DOHH2 (cell line): ENCODE data around the gene ARL15.

Experiments used
- EZH2phosphoT487 ChIP-seq: fragments of 200-600 bp; sonication (generic); IDR thresholded peaks from 2 replicates; pipeline ENCODE4 v1.6.1; 2017; ENCODE audit warnings: borderline replicate concordance, mild to moderate bottlenecking, antibody characterized with exemption, low read length, moderate library complexity, mixed read lengths
- TF ChIP-seq, protein P1 (sequence below): fragments of 200-600 bp; sonication (generic); IDR thresholded peaks from one replicate; pipeline ENCODE4 v1.5.1; 2014; ENCODE audit warnings: antibody characterized with exemption, mild to moderate bottlenecking, low read depth, low read length; ENCODE audit not compliant: poor library complexity, severe bottlenecking

DNA sequence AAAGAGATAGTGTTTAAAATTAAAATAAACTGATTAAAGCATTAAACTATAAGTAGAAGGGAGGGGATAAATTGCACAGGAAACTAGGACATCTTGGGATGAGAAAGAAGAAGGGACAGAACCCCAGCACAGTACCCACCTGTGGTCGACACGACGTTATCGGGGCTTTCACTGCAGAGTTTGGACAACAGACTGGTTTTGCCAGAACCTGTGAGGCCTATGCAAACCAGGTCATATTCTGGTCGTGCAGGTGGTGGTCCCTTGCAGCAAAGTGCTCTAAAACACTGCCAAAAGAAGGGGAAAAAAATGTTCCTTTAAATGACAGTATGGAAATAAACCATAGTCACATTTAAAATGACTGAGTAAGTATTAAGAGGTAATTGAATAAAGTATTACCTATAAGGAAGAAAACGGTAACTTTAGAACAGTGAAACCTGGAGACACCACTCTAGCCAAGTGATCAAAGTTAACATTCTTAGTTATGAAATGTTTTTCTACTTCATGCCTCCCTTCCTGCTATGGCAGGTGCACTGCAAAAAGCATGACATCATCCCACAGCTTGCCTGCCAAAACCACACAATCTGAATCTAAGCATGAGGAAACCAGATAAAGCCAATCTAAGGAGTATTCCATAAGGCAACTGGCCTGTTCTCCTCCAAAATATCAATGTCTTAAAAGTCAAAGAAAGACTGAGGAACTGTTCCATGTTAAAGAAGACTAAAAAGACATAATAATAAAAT lies 138.6 kb downstream of the ARL15 start:
- TF ChIP-seq, protein P1, sequence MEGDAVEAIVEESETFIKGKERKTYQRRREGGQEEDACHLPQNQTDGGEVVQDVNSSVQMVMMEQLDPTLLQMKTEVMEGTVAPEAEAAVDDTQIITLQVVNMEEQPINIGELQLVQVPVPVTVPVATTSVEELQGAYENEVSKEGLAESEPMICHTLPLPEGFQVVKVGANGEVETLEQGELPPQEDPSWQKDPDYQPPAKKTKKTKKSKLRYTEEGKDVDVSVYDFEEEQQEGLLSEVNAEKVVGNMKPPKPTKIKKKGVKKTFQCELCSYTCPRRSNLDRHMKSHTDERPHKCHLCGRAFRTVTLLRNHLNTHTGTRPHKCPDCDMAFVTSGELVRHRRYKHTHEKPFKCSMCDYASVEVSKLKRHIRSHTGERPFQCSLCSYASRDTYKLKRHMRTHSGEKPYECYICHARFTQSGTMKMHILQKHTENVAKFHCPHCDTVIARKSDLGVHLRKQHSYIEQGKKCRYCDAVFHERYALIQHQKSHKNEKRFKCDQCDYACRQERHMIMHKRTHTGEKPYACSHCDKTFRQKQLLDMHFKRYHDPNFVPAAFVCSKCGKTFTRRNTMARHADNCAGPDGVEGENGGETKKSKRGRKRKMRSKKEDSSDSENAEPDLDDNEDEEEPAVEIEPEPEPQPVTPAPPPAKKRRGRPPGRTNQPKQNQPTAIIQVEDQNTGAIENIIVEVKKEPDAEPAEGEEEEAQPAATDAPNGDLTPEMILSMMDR = no peak
- TF ChIP-seq EZH2phosphoT487 = no peak
